ENCODE results near the gene PPTC7.

- TF ChIP-seq FOS (IDR thresholded peaks at IDR 0.05; ENCODE audit: borderline replicate concordance, extremely low read depth, insufficient read length) (no peak), EP300 (IDR thresholded peaks at IDR 0.05; ENCODE audit: borderline replicate concordance in 1 of 2, control insufficient read depth in 1 of 2, low read depth in 2 of 2, low read length in 2 of 2) (no peak), IKZF1 (conservative IDR thresholded peaks at IDR 0.05) (no peak)
Observed at GRCh38 chr12:110574044-110574443, 9.1 kb downstream of the PPTC7 start.

Data from GM12878 (cell line).